A549 (cell line): Measurements from ENCODE around the gene IFITM5. TPM values are rescaled to one million over a fixed set of nuclear protein-coding genes. Genes with fewer than 3 reads are reported as not detected.

Source experiments
- ATAC-seq, 2 experiments: fragments of 200-7000 bp in 1 of 2; fragments of >200 bp in 1 of 2; cut with Nextera tagmentation in 1 of 2; cut with Tn5 transposase in 1 of 2; 3 replicates each; pipeline versions ENCODE4 v1.8.0 to v1.9.1; 2018 to 2020; ENCODE audit warnings: mild to moderate bottlenecking in 1 of 2, moderate library complexity in 1 of 2
- CTCF ChIA-PET: fragments of 300-600 bp; sonication (Branson Sonifier 250); formaldehyde crosslinking; extraction: SDS; loops from one replicate; lab custom pipeline; 2021; ENCODE audit warnings: antibody characterized with exemption, inconsistent platforms; lab: Yijun Ruan, JAX
- POLR2A ChIA-PET: fragments of 350-600 bp; formaldehyde crosslinking; extraction: SDS; loops from one replicate; lab custom pipeline; 2021; ENCODE audit warnings: antibody characterized with exemption, inconsistent platforms; lab: Yijun Ruan, JAX
- DNase-seq, 2 experiments: peaks; one replicate each; pipeline versions ENCODE4 v3.0.0 to v3.0.0-alpha.2; 2011 to 2016; ENCODE audit warnings: low read depth in 1 of 2, low spot score in 1 of 2
- FAIRE-seq: peaks from 2 replicates; lab custom pipeline; 2011; peaks lifted over from hg19 to GRCh38; lab: Jason Lieb, UNC
- H3K27ac ChIP-seq, 2 experiments: fragments of >200 bp; sonication (Bioruptor Twin); formaldehyde crosslinking; 3 replicates each; pipeline ENCODE4 v1.5.1; 2016 to 2017
- H3K4me1 ChIP-seq: fragments of >200 bp; sonication (Bioruptor Twin); formaldehyde crosslinking; 3 replicates; pipeline ENCODE4 v1.6.1; 2016
- H3K4me2 ChIP-seq: fragments of >200 bp; sonication (Bioruptor Twin); formaldehyde crosslinking; 3 replicates; pipeline ENCODE4 v1.6.1; 2016
- H3K4me3 ChIP-seq: fragments of >200 bp; sonication (Bioruptor Twin); formaldehyde crosslinking; 3 replicates; pipeline ENCODE4 v1.5.1; 2016
- H3K9me3 ChIP-seq: fragments of >200 bp; sonication (Bioruptor Twin); formaldehyde crosslinking; 3 replicates; pipeline ENCODE4 v1.6.1; 2016
- BHLHE40 ChIP-seq: IDR thresholded peaks from 2 replicates; pipeline ENCODE4 v1.6.1; 2012; ENCODE audit warnings: low read depth, low read length, inconsistent platforms
- CBX2 ChIP-seq: fragments of 200-600 bp; sonication (generic); IDR thresholded peaks from 2 replicates; pipeline ENCODE4 v1.6.1; 2016; ENCODE audit warnings: low read depth, mild to moderate bottlenecking, borderline replicate concordance
- CHD2 ChIP-seq: fragments of 150-350 bp; IDR thresholded peaks from 2 replicates; pipeline ENCODE4 v1.6.1; 2014; ENCODE audit warnings: low read length; ENCODE audit not compliant: partially characterized antibody
- CHD4 ChIP-seq: fragments of 200-600 bp; sonication (generic); IDR thresholded peaks from 2 replicates; pipeline ENCODE4 v1.6.1; 2016; ENCODE audit warnings: antibody characterized with exemption, mild to moderate bottlenecking, borderline replicate concordance
- EHF ChIP-seq: fragments of 250-450 bp; sonication (Bioruptor Pico); IDR thresholded peaks from 2 replicates; pipeline ENCODE4 v1.5.0; 2020; ENCODE audit warnings: mild to moderate bottlenecking
- ELK1 ChIP-seq: fragments of 150-350 bp; IDR thresholded peaks from 2 replicates; pipeline ENCODE4 v1.6.1; 2014; ENCODE audit warnings: low read depth, mild to moderate bottlenecking, low read length
- EP300 ChIP-seq, 2 experiments: fragments of >200 bp; sonication (Bioruptor Twin); formaldehyde crosslinking; IDR thresholded peaks; 2 replicates in 1 of 2; 3 replicates in 1 of 2; pipeline ENCODE4 v1.6.1; 2016 to 2017
- ESRRA ChIP-seq: fragments of 150-350 bp; IDR thresholded peaks from 2 replicates; pipeline ENCODE4 v1.6.1; 2014; ENCODE audit warnings: mild to moderate bottlenecking, low read length, borderline replicate concordance
- FOSB ChIP-seq: fragments of 250-450 bp; sonication (Bioruptor Pico); IDR thresholded peaks from 2 replicates; pipeline ENCODE4 v1.5.0; 2020; ENCODE audit warnings: mild to moderate bottlenecking, moderate library complexity
- FOXS1 ChIP-seq: fragments of 250-450 bp; sonication (Bioruptor Pico); IDR thresholded peaks from 2 replicates; pipeline ENCODE4 v1.5.0; 2020; ENCODE audit warnings: mild to moderate bottlenecking, moderate library complexity
- GATA3 ChIP-seq: IDR thresholded peaks from 2 replicates; pipeline ENCODE4 v1.6.1; 2012; ENCODE audit warnings: borderline replicate concordance
- HEYL ChIP-seq: fragments of 250-450 bp; sonication (Bioruptor Pico); IDR thresholded peaks from 2 replicates; pipeline ENCODE4 v1.8.0; 2021; ENCODE audit warnings: mild to moderate bottlenecking, moderate library complexity
- JUN ChIP-seq, 2 experiments: fragments of >200 bp; sonication (Bioruptor Twin); formaldehyde crosslinking; IDR thresholded peaks; 2 replicates in 1 of 2; 3 replicates in 1 of 2; pipeline ENCODE4 v1.6.1; 2016 to 2017
- KDM5A ChIP-seq: fragments of 200-600 bp; sonication (generic); IDR thresholded peaks from 2 replicates; pipeline ENCODE4 v1.6.1; 2016; ENCODE audit warnings: antibody characterized with exemption, mild to moderate bottlenecking
- RARB ChIP-seq: fragments of 250-450 bp; sonication (Bioruptor Pico); IDR thresholded peaks from 2 replicates; pipeline ENCODE4 v1.8.0; 2021; ENCODE audit warnings: mild to moderate bottlenecking, moderate library complexity
- RFX5 ChIP-seq: fragments of 450-650 bp; IDR thresholded peaks from 2 replicates; pipeline ENCODE4 v1.7.1; 2014; ENCODE audit warnings: antibody characterized with exemption, mild to moderate bottlenecking, moderate library complexity
- RNF2 ChIP-seq: fragments of 200-600 bp; sonication (generic); IDR thresholded peaks from 2 replicates; pipeline ENCODE4 v1.6.1; 2016; ENCODE audit warnings: low read depth, mild to moderate bottlenecking, antibody characterized with exemption, moderate library complexity, borderline replicate concordance
- TFCP2L1 ChIP-seq: fragments of 250-450 bp; sonication (Bioruptor Pico); IDR thresholded peaks from 2 replicates; pipeline ENCODE4 v1.5.0; 2021; ENCODE audit warnings: mild to moderate bottlenecking
- TP53 ChIP-seq: fragments of 250-450 bp; sonication (Bioruptor Pico); IDR thresholded peaks from 2 replicates; pipeline ENCODE4 v1.5.0; 2021; ENCODE audit warnings: mild to moderate bottlenecking, moderate library complexity
- ZSCAN20 ChIP-seq: fragments of 250-450 bp; sonication (Bioruptor Pico); IDR thresholded peaks from 2 replicates; pipeline ENCODE4 v1.8.0; 2022; ENCODE audit warnings: mild to moderate bottlenecking, moderate library complexity
- WGBS: methylation state at CpG from one replicate; pipeline ENCODE4 v1.1.6; 2017; ENCODE audit errors: missing lambda C conversion rate; 5-methylcytosine and 5-hydroxymethylcytosine counted together
- polyA plus RNA-seq, 4 experiments: library from polyadenylated mRNA; depleted of rRNA in 3 of 4; stranded (reverse); fragments of >200 nt; fragmentation: RNase III in 1 of 4; extraction: RNeasy Plus Mini Kit Qiagen cat#74134 plus additional on column Dnase treatment in 1 of 4; gene quantifications; 2 replicates in 3 of 4; 3 replicates in 1 of 4; pipeline ENCODE4 v1.2.3, GENCODE V29; 2011 to 2017
- TF ChIP-seq, protein P1 (sequence below): IDR thresholded peaks from 2 replicates; pipeline ENCODE4 v1.6.1; 2012
- TF ChIP-seq, protein P2 (sequence below): fragments of >200 bp; sonication (Bioruptor Twin); formaldehyde crosslinking; IDR thresholded peaks from 3 replicates; pipeline ENCODE4 v1.5.1; 2016

IFITM5 gene
- polyA plus RNA-seq, 2 of the 4 experiments (the other 2 are of a cell fraction): not detected

DNA sequence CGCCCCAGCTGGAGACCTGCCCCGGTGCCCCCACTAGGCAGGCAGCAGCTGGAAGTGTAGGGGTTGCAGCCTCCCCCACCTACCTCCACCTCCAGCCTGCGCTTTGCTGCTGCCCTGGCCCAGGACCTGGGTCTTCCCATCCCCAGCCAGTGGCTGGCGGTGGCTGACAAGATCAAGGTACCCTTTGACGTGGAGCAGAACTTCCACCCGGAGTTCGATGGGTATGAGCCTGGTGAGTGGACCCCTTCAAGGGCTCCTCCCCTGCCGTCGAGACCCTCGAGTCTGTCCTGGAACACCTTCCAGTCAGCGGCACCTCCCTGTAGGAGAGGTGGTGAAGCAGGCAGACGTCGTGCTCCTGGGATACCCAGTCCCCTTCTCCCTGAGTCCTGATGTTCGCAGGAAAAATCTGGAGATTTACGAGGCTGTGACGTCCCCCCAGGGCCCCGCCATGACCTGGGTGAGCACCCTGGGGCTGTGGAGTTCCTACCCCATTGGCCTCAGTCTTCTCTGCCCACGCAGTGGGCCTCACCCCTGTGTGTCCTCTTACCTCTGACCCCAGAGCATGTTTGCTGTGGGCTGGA is 6.0 kb downstream of the IFITM5 start:
- no peak overlapping the region for H3K4me3 ChIP-seq
- ChIA-PET POLR2A (no interaction called here), CTCF (interaction anchor here (0.8 to 8.7 kb wide), 3 partner anchors 13 to 41 kb away, joined by 3 to 49 read pairs (median 4); partner anchors contain the start of gene IFITM2)
- no peak overlapping the region for H3K27ac ChIP-seq
- H3K4me1 ChIP-seq: peaks cover 5% of the 10 kb centered on the region; the same call in 1 of the 3 replicates
- no peak overlapping the region for H3K4me2 ChIP-seq
- WGBS: 87% methylated on average over 14 of the region's 18 CpGs
- ATAC-seq: no peak
- TF ChIP-seq TP53 (CRISPR knock-in tag) (no peak), TFCP2L1 (no peak)
- DNase-seq: no peak
- H3K9me3 ChIP-seq: no peaks in the 10 kb centered on the region
- no peak for FAIRE-seq

- no peak overlapping the region for H3K4me2 ChIP-seq
- H3K4me3 ChIP-seq: no peak overlapping the region
- TF ChIP-seq EHF (CRISPR knock-in tag) (no peak), RFX5 (no peak), BHLHE40 (no peak), GATA3 (no peak), CHD2 (no peak), KDM5A (no peak), ELK1 (no peak), ZSCAN20 (CRISPR knock-in tag) (no peak), RARB (CRISPR knock-in tag) (no peak), CHD4 (no peak), HEYL (CRISPR knock-in tag) (no peak), ESRRA (no peak), TP53 (CRISPR knock-in tag) (no peak), FOXS1 (CRISPR knock-in tag) (no peak), FOSB (CRISPR knock-in tag) (no peak)
- TF ChIP-seq, protein P1, sequence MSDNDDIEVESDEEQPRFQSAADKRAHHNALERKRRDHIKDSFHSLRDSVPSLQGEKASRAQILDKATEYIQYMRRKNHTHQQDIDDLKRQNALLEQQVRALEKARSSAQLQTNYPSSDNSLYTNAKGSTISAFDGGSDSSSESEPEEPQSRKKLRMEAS: no peak
- peaks cover 5% of the 10 kb centered on the region; the same call in 1 of the 3 replicates for H3K4me1 ChIP-seq
- DNase-seq: no peak
- no peaks in the 10 kb centered on the region for H3K9me3 ChIP-seq
- ATAC-seq: no peak
- no peak for FAIRE-seq
- POLR2A ChIA-PET: no interaction called here
- CTCF ChIA-PET: interaction anchor here (0.8 to 8.7 kb wide), 4 partner anchors 9 to 40 kb away, joined by 3 to 49 read pairs (median 4); partner anchors contain the start of gene IFITM2
- no peak overlapping the region for H3K27ac ChIP-seq
- 92% methylated on average over 20 of the region's 29 CpGs for whole genome bisulfite sequencing
Observed at GRCh38 chr11:292211-293121, 6.9 kb downstream of the IFITM5 start.

GRCh38 chr11:291281-292210 is 7.8 kb downstream of the IFITM5 start:
- Histone ChIP-seq H3K27ac (no peak overlapping the region), H3K4me3 (no peak overlapping the region), H3K9me3 (no peaks in the 10 kb centered on the region)
- CTCF ChIA-PET: interaction anchor here (0.9 to 8.7 kb wide), 4 partner anchors 10 to 41 kb away, joined by 3 to 49 read pairs (median 4); partner anchors contain the start of gene IFITM2
- FAIRE-seq: no peak
- WGBS: 93% methylated on average over 37 of the region's 44 CpGs
- TF ChIP-seq EP300 (IDR thresholded peaks at IDR 0.05) (no peak), GATA3 (no peak), FOSB (CRISPR knock-in tag) (no peak), CBX2 (no peak), RNF2 (no peak), JUN (IDR thresholded peaks at IDR 0.05) (no peak), BHLHE40 (no peak)
- TF ChIP-seq, protein P2, sequence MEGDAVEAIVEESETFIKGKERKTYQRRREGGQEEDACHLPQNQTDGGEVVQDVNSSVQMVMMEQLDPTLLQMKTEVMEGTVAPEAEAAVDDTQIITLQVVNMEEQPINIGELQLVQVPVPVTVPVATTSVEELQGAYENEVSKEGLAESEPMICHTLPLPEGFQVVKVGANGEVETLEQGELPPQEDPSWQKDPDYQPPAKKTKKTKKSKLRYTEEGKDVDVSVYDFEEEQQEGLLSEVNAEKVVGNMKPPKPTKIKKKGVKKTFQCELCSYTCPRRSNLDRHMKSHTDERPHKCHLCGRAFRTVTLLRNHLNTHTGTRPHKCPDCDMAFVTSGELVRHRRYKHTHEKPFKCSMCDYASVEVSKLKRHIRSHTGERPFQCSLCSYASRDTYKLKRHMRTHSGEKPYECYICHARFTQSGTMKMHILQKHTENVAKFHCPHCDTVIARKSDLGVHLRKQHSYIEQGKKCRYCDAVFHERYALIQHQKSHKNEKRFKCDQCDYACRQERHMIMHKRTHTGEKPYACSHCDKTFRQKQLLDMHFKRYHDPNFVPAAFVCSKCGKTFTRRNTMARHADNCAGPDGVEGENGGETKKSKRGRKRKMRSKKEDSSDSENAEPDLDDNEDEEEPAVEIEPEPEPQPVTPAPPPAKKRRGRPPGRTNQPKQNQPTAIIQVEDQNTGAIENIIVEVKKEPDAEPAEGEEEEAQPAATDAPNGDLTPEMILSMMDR: no peak
- TF ChIP-seq, all 56 proteins: peak for 0
- no peak overlapping the region for H3K4me2 ChIP-seq
- peaks cover 5% of the 10 kb centered on the region; the same call in 1 of the 3 replicates for H3K4me1 ChIP-seq
- ATAC-seq: no peak
- POLR2A ChIA-PET: interaction anchor here (0.9 kb wide), 1 partner anchor 84 kb away, joined by 3 read pairs; the partner anchor contains the start of genes BET1L and RIC8A
- no peak for DNase-seq
